IMR-90 (cell line): ENCODE measurements around the gene RAB14. TPM values are rescaled to one million over a fixed set of nuclear protein-coding genes. Genes with fewer than 3 reads are reported as not detected.

Experiments
- ATAC-seq: fragments of 200-7000 bp; cut with Tn5 transposase; 2 replicates; pipeline ENCODE4 v1.9.1; 2020; ENCODE audit warnings: low read depth, mild to moderate bottlenecking, moderate library complexity
- BruUV-seq: library from RNA; stranded (reverse); fragments of 400-500 nt; replicated peaks from 2 replicates; lab custom pipeline; 2021; lab: Mats Ljungman, UMichigan
- CTCF ChIA-PET: fragments of 300-600 bp; formaldehyde crosslinking; extraction: SDS; loops from one replicate; lab custom pipeline; 2021; ENCODE audit warnings: antibody characterized with exemption; lab: Yijun Ruan, JAX
- POLR2A ChIA-PET: fragments of 300-600 bp; sonication (Branson Sonifier 250); formaldehyde crosslinking; loops from one replicate; lab custom pipeline; 2022; ENCODE audit warnings: antibody characterized with exemption; ENCODE audit not compliant: unreplicated experiment; lab: Charles Lee
- DNase-seq: peaks from one replicate; pipeline ENCODE4 v3.0.0; 2013
- H2AFZ ChIP-seq: replicated peaks from 2 replicates; pipeline ENCODE3; 2013; ENCODE audit warnings: low read length, mild to moderate bottlenecking; ENCODE audit not compliant: poor library complexity
- H2AK5ac ChIP-seq: 2 replicates; pipeline ENCODE4 v1.6.1; 2013; ENCODE audit warnings: low read depth, low read length, inconsistent platforms
- H2AK9ac ChIP-seq: replicated peaks from 2 replicates; pipeline ENCODE3; 2013; ENCODE audit warnings: mild to moderate bottlenecking, low read depth, low read length, moderate library complexity; ENCODE audit not compliant: poor library complexity
- H2BK120ac ChIP-seq: 2 replicates; pipeline ENCODE4 v1.6.1; 2013; ENCODE audit warnings: low read depth, low read length, inconsistent platforms
- H2BK15ac ChIP-seq: 3 replicates; pipeline ENCODE4 v1.6.1; 2013; ENCODE audit warnings: low read depth, low read length, inconsistent platforms
- H2BK20ac ChIP-seq: 2 replicates; pipeline ENCODE4 v1.6.1; 2013; ENCODE audit warnings: low read depth, mild to moderate bottlenecking, inconsistent platforms, low read length, moderate library complexity
- H2BK5ac ChIP-seq: 2 replicates; pipeline ENCODE4 v1.6.1; 2013; ENCODE audit warnings: mild to moderate bottlenecking, low read depth, low read length, inconsistent platforms; ENCODE audit not compliant: poor library complexity, severe bottlenecking
- H3K14ac ChIP-seq: replicated peaks from 2 replicates; pipeline ENCODE4 v1.6.1; 2013; ENCODE audit warnings: low read depth, low read length, inconsistent platforms
- H3K18ac ChIP-seq: 2 replicates; pipeline ENCODE4 v1.6.1; 2013; ENCODE audit warnings: low read depth, low read length, control low read depth
- H3K23ac ChIP-seq: 2 replicates; pipeline ENCODE4 v1.6.1; 2013; ENCODE audit warnings: low read depth, low read length, inconsistent platforms
- H3K27ac ChIP-seq: 2 replicates; pipeline ENCODE4 v1.5.1; 2013; ENCODE audit warnings: mild to moderate bottlenecking, control low read depth, low read length; ENCODE audit not compliant: insufficient read depth
- H3K27me3 ChIP-seq: 2 replicates; pipeline ENCODE4 v1.6.1; 2013; ENCODE audit warnings: low read length; ENCODE audit not compliant: control insufficient read depth, insufficient read depth
- H3K36me3 ChIP-seq: 2 replicates; pipeline ENCODE4 v1.6.1; 2013; ENCODE audit warnings: low read length, mixed read lengths; ENCODE audit not compliant: control insufficient read depth, insufficient read depth
- H3K4ac ChIP-seq: 2 replicates; pipeline ENCODE4 v1.6.1; 2013; ENCODE audit warnings: low read depth, low read length, inconsistent platforms
- H3K4me1 ChIP-seq: 2 replicates; pipeline ENCODE4 v1.6.1; 2013; ENCODE audit warnings: low read length, mixed read lengths; ENCODE audit not compliant: control insufficient read depth, insufficient read depth
- H3K4me2 ChIP-seq: 2 replicates; pipeline ENCODE4 v1.6.1; 2013; ENCODE audit warnings: low read depth, mild to moderate bottlenecking, control low read depth, low read length, moderate library complexity
- H3K4me3 ChIP-seq: 2 replicates; pipeline ENCODE4 v1.5.1; 2013; ENCODE audit warnings: low read depth, mild to moderate bottlenecking, control low read depth, low read length, moderate library complexity; ENCODE audit not compliant: insufficient read depth
- H3K56ac ChIP-seq: 2 replicates; pipeline ENCODE4 v1.6.1; 2013; ENCODE audit warnings: low read length, inconsistent platforms; ENCODE audit not compliant: insufficient read depth; ENCODE audit errors: extremely low read depth
- H3K79me1 ChIP-seq, 2 experiments: 2 replicates each; pipeline ENCODE4 v1.6.1; 2013; ENCODE audit warnings: low read length in 2 of 2, inconsistent platforms in 1 of 2, low read depth in 1 of 2
- H3K9ac ChIP-seq: 2 replicates; pipeline ENCODE4 v1.6.1; 2013; ENCODE audit warnings: low read depth, low read length, control low read depth
- H3K9me1 ChIP-seq: 2 replicates; pipeline ENCODE4 v1.6.1; 2013; ENCODE audit warnings: low read length, inconsistent platforms; ENCODE audit not compliant: insufficient read depth
- H3K9me3 ChIP-seq: 2 replicates; pipeline ENCODE4 v1.6.1; 2013; ENCODE audit warnings: low read length; ENCODE audit not compliant: control insufficient read depth, insufficient read depth
- H4K20me1 ChIP-seq: 2 replicates; pipeline ENCODE4 v1.6.1; 2013; ENCODE audit warnings: low read length, inconsistent platforms; ENCODE audit not compliant: insufficient read depth
- H4K5ac ChIP-seq: 2 replicates; pipeline ENCODE4 v1.6.1; 2013; ENCODE audit warnings: mild to moderate bottlenecking, low read depth, low read length, control low read depth
- H4K8ac ChIP-seq, 2 experiments: 2 replicates each; pipeline ENCODE4 v1.6.1; 2013; ENCODE audit warnings: low read depth in 2 of 2, low read length in 2 of 2, control low read depth in 1 of 2, inconsistent platforms in 1 of 2
- H4K91ac ChIP-seq: 2 replicates; pipeline ENCODE4 v1.6.1; 2013; ENCODE audit warnings: low read depth, low read length, inconsistent platforms; ENCODE audit not compliant: insufficient read depth
- BHLHE40 ChIP-seq: fragments of 150-350 bp; IDR thresholded peaks from 2 replicates; pipeline ENCODE4 v1.6.1; 2016; ENCODE audit warnings: mild to moderate bottlenecking, low read depth, low read length
- CHD1 ChIP-seq: IDR thresholded peaks from 2 replicates; pipeline ENCODE4 v1.6.1; 2012; ENCODE audit warnings: low read depth, low read length, improper control_type of control experiment
- CTCF ChIP-seq: conservative IDR thresholded peaks from 2 replicates; pipeline ENCODE4 v1.5.1; 2012; ENCODE audit warnings: mild to moderate bottlenecking, low read depth, low read length, improper control_type of control experiment
- FOS ChIP-seq: fragments of 150-350 bp; IDR thresholded peaks from 2 replicates; pipeline ENCODE4 v1.6.1; 2016; ENCODE audit warnings: low read depth, low read length
- MAFK ChIP-seq: IDR thresholded peaks from 2 replicates; pipeline ENCODE4 v1.6.1; 2012; ENCODE audit warnings: low read depth, low read length, improper control_type of control experiment
- MXI1 ChIP-seq: IDR thresholded peaks from 2 replicates; pipeline ENCODE4 v1.6.1; 2012; ENCODE audit warnings: low read depth, mild to moderate bottlenecking, low read length, moderate library complexity, borderline replicate concordance
- RCOR1 ChIP-seq: IDR thresholded peaks from 2 replicates; pipeline ENCODE4 v1.6.1; 2012; ENCODE audit warnings: mild to moderate bottlenecking, low read length, improper control_type of control experiment; ENCODE audit not compliant: insufficient replicate concordance
- SMC3 ChIP-seq: fragments of 150-350 bp; IDR thresholded peaks from 2 replicates; pipeline ENCODE4 v1.6.1; 2016; ENCODE audit warnings: low read depth, mild to moderate bottlenecking, antibody characterized with exemption, low read length, moderate library complexity
- USF2 ChIP-seq: fragments of 150-350 bp; IDR thresholded peaks from 2 replicates; pipeline ENCODE4 v1.6.1; 2017; ENCODE audit warnings: mild to moderate bottlenecking, antibody characterized with exemption, low read length, low read depth
- WGBS, 2 experiments: methylation state at CpG; one replicate each; pipeline versions ENCODE4 v1.1.5 to v1.1.7; 2013; ENCODE audit warnings: missing lambda C conversion rate in 2 of 2; ENCODE audit not compliant: insufficient read length in 1 of 2; ENCODE audit errors: extremely low coverage in 2 of 2; 5-methylcytosine and 5-hydroxymethylcytosine counted together
- dilution Hi-C: fragments of 300-500 bp; cut with HindIII; formaldehyde crosslinking; loops from one replicate; pipeline ENCODE4 v1.14.3; 2018; ENCODE audit warnings: low sequenced_read_pairs; ENCODE audit not compliant: unreplicated experiment
- in situ Hi-C: fragments of 300-500 bp; cut with MboI; formaldehyde crosslinking; loops from 3 replicates; pipeline ENCODE4 v1.14.3; 2019; ENCODE audit warnings: low sequenced_read_pairs, inconsistent platforms, mixed read lengths
- intact Hi-C: fragments of 100-400 bp; cut with micrococcal nuclease; formaldehyde crosslinking; loops from 2 replicates; pipeline ENCODE4 v1.10.0; 2022
- polyA plus RNA-seq, 3 experiments: library from polyadenylated mRNA; depleted of rRNA; stranded (reverse); fragments of >200 nt; gene quantifications; 2 replicates each; pipeline ENCODE4 v1.2.3, GENCODE V29; 2012; ENCODE audit warnings: low replicate concordance in 1 of 3
- total RNA-seq: library from RNA; depleted of rRNA; stranded (reverse); fragments of >200 nt; gene quantifications from 2 replicates; pipeline ENCODE4 v1.2.3, GENCODE V29; 2012

The RAB14 gene
- total and polyA plus RNA-seq, 2 of the 4 experiments (the other 2 are of a cell fraction) = 20.1 to 29.3 TPM

GRCh38 chr9:121133104-121133816 is 68.4 kb downstream of the RAB14 start:
- ATAC-seq = no peak
- Histone ChIP-seq H3K56ac (no peak overlapping the region), H3K27ac (no peak overlapping the region), H4K20me1 (no peaks in the 10 kb centered on the region), H2AK5ac (no peak overlapping the region), H2BK5ac (no peak overlapping the region), H3K4ac (no peak overlapping the region), H2BK120ac (no peak overlapping the region), H3K9me1 (no peaks in the 10 kb centered on the region), H3K27me3 (no peaks in the 10 kb centered on the region), H3K23ac (no peak overlapping the region), H3K14ac (no peak overlapping the region), H3K4me2 (no peak overlapping the region), H4K91ac (no peak overlapping the region), H3K4me1 (no peaks in the 10 kb centered on the region), H4K5ac (no peak overlapping the region), H4K8ac (no peak overlapping the region), H3K36me3 (no peaks in the 10 kb centered on the region), H2BK20ac (no peak overlapping the region), H3K4me3 (no peak overlapping the region), H2AFZ (no peak overlapping the region), H3K9me3 (no peaks in the 10 kb centered on the region), H3K18ac (no peak overlapping the region), H3K9ac (no peak overlapping the region), H3K79me1 (no peaks in the 10 kb centered on the region), H2AK9ac (no peak overlapping the region), H2BK15ac (no peak overlapping the region)
- dilution Hi-C loops (no loop called here), intact Hi-C loops (no loop called here), in situ Hi-C loops (no loop called here)
- DNase-seq = no peak
- BruUV-seq = no TSS peak
- TF ChIP-seq MXI1 (no peak), FOS (no peak), CTCF (no peak), RCOR1 (no peak), CHD1 (no peak), BHLHE40 (no peak), MAFK (no peak), USF2 (no peak), SMC3 (no peak)
- ChIA-PET CTCF (no interaction called here), POLR2A (no interaction called here)
- WGBS, 2 experiments = 96% methylated on average over 3 of the region's 19 CpGs; no CpG with 5 or more reads in 1 of the 2 experiments
